Lung (tissue), 13 donors: Measurements from ENCODE around the gene CEACAM1. TPM values are rescaled to one million over a fixed set of nuclear protein-coding genes. Genes with fewer than 3 reads are reported as not detected.
"Not testable (repeated sequence)": the region's sequence is repeated elsewhere in the genome, so short reads cannot be mapped to it uniquely, and the experiment has no call there.

Experiments used
- ATAC-seq: fragments of 200-7000 bp; cut with Tn5 transposase; one replicate; pipeline ENCODE4 v1.9.1; 2020; ENCODE audit warnings: moderate number of reproducible peaks; ENCODE audit not compliant: insufficient read depth, low FRiP score
- DNase-seq, 3 donors: peaks; one replicate each; pipeline ENCODE4 v3.0.0-alpha.2; 2013 to 2017
- H3K27ac ChIP-seq, 2 donors: one replicate each; pipeline ENCODE4 v1.5.1; 2013; ENCODE audit warnings: mild to moderate bottlenecking in 2 of 2, moderate library complexity in 2 of 2, control low read depth in 1 of 2, inconsistent platforms in 1 of 2, low read depth in 1 of 2, low read length in 1 of 2
- H3K27me3 ChIP-seq, 3 donors: one replicate each; pipeline ENCODE4 v1.5.1; 2013; ENCODE audit warnings: low read length in 2 of 3; ENCODE audit not compliant: control insufficient read depth in 3 of 3, insufficient read depth in 3 of 3
- H3K36me3 ChIP-seq, 4 donors: one replicate each; pipeline ENCODE4 v1.5.1; 2013; ENCODE audit warnings: low read length in 4 of 4, mild to moderate bottlenecking in 1 of 4, moderate library complexity in 1 of 4; ENCODE audit not compliant: control insufficient read depth in 4 of 4, insufficient read depth in 4 of 4
- H3K4me1 ChIP-seq, 5 donors: one replicate each; pipeline ENCODE4 v1.5.1; 2013; ENCODE audit warnings: low read length in 5 of 5, mild to moderate bottlenecking in 2 of 5, moderate library complexity in 1 of 5; ENCODE audit not compliant: control insufficient read depth in 5 of 5, insufficient read depth in 5 of 5
- H3K4me3 ChIP-seq: one replicate; pipeline ENCODE4 v1.5.1; 2013; ENCODE audit warnings: mild to moderate bottlenecking, control low read depth, moderate library complexity
- H3K9ac ChIP-seq, 2 donors: one replicate each; pipeline ENCODE4 v1.5.1; 2013; ENCODE audit warnings: low read length in 2 of 2, control low read depth in 1 of 2; ENCODE audit not compliant: insufficient read depth in 1 of 2
- H3K9me3 ChIP-seq, 4 donors: one replicate each; pipeline ENCODE4 v1.5.1; 2013; ENCODE audit warnings: low read length in 3 of 4, mild to moderate bottlenecking in 1 of 4, moderate library complexity in 1 of 4; ENCODE audit not compliant: control insufficient read depth in 4 of 4, insufficient read depth in 3 of 4
- WGBS, 2 donors: extraction: QIAGEN DNeasy Blood & Tissue Kit; methylation state at CpG; one replicate each; pipeline ENCODE4 v1.1.7; 2013; 5-methylcytosine and 5-hydroxymethylcytosine counted together
- polyA plus RNA-seq, 2 donors: library from polyadenylated mRNA; stranded (reverse); fragments of 200-250 nt; gene quantifications; one replicate each; pipeline ENCODE4 v1.2.1, GENCODE V29; 2013
- small RNA-seq: library from RNA; depleted of rRNA; stranded (forward); fragments of <200 nt; gene quantifications from one replicate; pipeline ENCODE3, GENCODE V24; 2014; ENCODE audit warnings: low replicate concordance
- total RNA-seq, 2 donors: library from RNA; depleted of rRNA in 1 of 2; stranded (reverse); fragments of >200 nt in 1 of 2; gene quantifications; one replicate each; pipeline ENCODE4 v1.2.1, GENCODE V29; 2014 to 2021
- TF ChIP-seq, protein P1 (sequence below): IDR thresholded peaks from 2 replicates; pipeline ENCODE4 v1.5.1; 2012; ENCODE audit warnings: mild to moderate bottlenecking; ENCODE audit errors: control extremely low read depth, extremely low read depth
- donor health status: control.
- donor health status: control.
- donor health status: Bipolar disorder and iron deficiency.
- donor health status: healthy.
- donor health status: DM: yes; HTN: yes; CAD: no.

CEACAM1 gene
- total and polyA plus RNA-seq, 4 donors: 3.6 to 26.8 (median 10.3) TPM

DNA sequence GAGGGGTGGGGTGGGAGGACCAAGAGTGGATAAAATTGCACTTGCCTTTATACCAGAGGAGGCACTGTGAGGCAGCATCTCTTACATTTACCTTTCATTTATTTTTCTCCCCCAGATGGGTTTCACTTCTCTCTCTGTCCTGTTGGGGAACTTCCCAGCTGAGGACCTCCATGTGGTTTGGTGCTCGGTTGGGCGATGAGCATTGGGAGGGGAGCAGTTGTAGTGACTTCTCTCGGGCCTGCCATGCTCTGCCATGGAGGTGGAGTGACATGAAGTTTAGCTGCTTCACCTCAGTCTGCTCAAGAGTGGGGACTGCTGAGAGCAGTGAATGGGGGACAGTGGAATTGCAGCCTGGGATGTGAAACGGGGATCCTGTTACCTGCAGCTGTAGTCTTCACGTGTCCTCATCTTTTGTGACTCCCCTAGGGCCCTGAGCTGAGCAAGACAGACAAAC, 62.4 kb downstream of the CEACAM1 start:
- TF ChIP-seq, protein P1, sequence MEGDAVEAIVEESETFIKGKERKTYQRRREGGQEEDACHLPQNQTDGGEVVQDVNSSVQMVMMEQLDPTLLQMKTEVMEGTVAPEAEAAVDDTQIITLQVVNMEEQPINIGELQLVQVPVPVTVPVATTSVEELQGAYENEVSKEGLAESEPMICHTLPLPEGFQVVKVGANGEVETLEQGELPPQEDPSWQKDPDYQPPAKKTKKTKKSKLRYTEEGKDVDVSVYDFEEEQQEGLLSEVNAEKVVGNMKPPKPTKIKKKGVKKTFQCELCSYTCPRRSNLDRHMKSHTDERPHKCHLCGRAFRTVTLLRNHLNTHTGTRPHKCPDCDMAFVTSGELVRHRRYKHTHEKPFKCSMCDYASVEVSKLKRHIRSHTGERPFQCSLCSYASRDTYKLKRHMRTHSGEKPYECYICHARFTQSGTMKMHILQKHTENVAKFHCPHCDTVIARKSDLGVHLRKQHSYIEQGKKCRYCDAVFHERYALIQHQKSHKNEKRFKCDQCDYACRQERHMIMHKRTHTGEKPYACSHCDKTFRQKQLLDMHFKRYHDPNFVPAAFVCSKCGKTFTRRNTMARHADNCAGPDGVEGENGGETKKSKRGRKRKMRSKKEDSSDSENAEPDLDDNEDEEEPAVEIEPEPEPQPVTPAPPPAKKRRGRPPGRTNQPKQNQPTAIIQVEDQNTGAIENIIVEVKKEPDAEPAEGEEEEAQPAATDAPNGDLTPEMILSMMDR: no peak
- Histone ChIP-seq H3K9me3 (no peaks in the 10 kb centered on the region), H3K9ac (no peak overlapping the region)

DNA sequence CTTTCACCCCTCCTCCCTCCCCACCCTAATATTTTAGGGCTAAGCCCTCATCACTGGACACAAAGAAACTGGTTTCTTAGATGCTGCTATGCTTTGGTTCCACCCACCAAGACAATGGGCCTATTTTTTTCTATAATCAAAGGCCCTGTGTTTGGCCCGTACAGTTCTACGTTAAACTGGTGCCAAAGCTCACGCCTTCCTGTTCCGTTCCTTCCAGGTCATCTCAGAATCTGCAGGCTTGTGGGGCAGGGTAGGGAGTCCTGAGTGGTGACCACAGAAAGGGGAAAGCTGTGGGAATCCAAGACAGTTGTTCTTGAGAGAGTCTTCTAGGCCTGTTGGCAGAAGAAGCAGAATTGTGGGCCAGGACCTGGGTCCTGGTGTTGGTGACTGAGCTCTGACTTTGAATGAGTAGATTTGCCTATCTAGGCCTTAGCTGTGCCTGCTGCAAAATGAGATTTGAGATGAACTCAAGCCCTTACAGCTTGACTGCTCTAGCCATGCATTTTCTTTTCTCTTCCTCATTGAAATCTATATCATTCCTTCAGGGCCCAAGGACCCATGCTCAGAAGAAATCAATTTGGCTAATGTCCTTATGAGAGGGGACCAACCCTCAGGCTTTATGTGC, 66.5 kb downstream of the CEACAM1 start:
- Histone ChIP-seq H3K4me3 (no peak overlapping the region), H3K36me3 (no peaks in the 10 kb centered on the region), H3K27me3 (no peaks in the 10 kb centered on the region), H3K4me1 (peaks cover 0 to 7% (median 0%) of the 10 kb centered on the region in 5 donors), H3K27ac (no peak overlapping the region), H3K9me3 (no peaks in the 10 kb centered on the region), H3K9ac (no peak overlapping the region)
- TF ChIP-seq, protein P1: no peak
- ATAC-seq: no peak
- DNase-seq: no peak
- 67 to 75% methylated on average over 4 of the region's 4 CpGs for WGBS, 2 donors

More for the DNA sequence above, 62.4 kb downstream of the CEACAM1 start:
- Histone ChIP-seq H3K4me1 (peaks cover 0 to 7% (median 0%) of the 10 kb centered on the region in 5 donors), H3K36me3 (no peaks in the 10 kb centered on the region), H3K27me3 (no peaks in the 10 kb centered on the region), H3K27ac (peak overlapping the region in 1 of 2 donors; percentile 43), H3K4me3 (no peak overlapping the region)
- ATAC-seq (no peak), DNase-seq (no peak)
- 65 to 76% methylated on average over 5 of the region's 5 CpGs for WGBS, 2 donors

- 90% methylated on average over 8 of the region's 8 CpGs for WGBS, 2 donors
- not testable (repeated sequence) for H3K9ac ChIP-seq, H3K27ac ChIP-seq
Observed at GRCh38 chr19:42461231-42461630, 67.0 kb downstream of the CEACAM1 start.

DNA sequence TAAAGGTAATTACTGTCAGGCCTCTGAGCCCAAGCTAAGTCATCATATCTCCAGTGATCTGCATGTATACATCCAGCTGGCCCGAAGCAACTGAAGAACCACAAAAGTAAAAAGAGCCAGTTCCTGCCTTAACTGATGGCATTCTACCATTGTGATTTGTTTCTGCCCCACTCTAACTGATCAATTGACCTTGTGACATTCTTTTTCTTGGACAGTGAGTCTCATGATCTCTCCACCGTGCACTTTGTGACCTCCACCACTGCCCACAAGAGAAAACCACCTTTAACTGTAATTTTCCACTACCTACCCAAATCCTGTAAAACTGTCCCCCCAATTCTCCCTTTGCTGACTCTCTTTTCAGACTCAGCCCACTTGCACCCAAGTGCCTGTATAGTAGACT, 68.4 kb downstream of the CEACAM1 start:
- H3K4me3 ChIP-seq: no peak overlapping the region
- 85 to 95% methylated on average over 2 of the region's 2 CpGs for WGBS, 2 donors

More at GRCh38 chr19:42461231-42461630, 67.0 kb downstream of the CEACAM1 start:
- H3K36me3 ChIP-seq, H3K4me1 ChIP-seq, H3K4me3 ChIP-seq, ATAC-seq, H3K27me3 ChIP-seq, DNase-seq, H3K9me3 ChIP-seq: not testable (repeated sequence)

More for the DNA sequence above, 68.4 kb downstream of the CEACAM1 start:
- H3K27ac ChIP-seq: no peak overlapping the region
- no peak overlapping the region for H3K9ac ChIP-seq
- peaks cover 0 to 8% (median 0%) of the 10 kb centered on the region in 5 donors for H3K4me1 ChIP-seq
- no peak for DNase-seq
- H3K9me3 ChIP-seq: no peaks in the 10 kb centered on the region
- H3K27me3 ChIP-seq: no peaks in the 10 kb centered on the region
- no peaks in the 10 kb centered on the region for H3K36me3 ChIP-seq
- TF ChIP-seq, protein P1: no peak
- no peak for ATAC-seq

Small RNA genes within 50 kb of the gene (small RNA-seq; reads per million reads assigned to genes)
- not detected for gene RNU4-60P

Other genes with a start within 250 kb of the CEACAM1 start
- gene PRR19, start 226.3 kb downstream of the CEACAM1 start, total RNA-seq: 1 to 10 TPM in 1 of 2 donors, under 1 TPM in 1; 0.23 to 1.0 TPM
- under 1 TPM; 0.63 to 0.92 TPM for gene PRR19, start 226.3 kb downstream of the CEACAM1 start, polyA plus RNA-seq
- 10 to 100 TPM; 30.1 to 30.6 TPM for gene PAFAH1B3, start 225.9 kb downstream of the CEACAM1 start, total RNA-seq
- 10 to 100 TPM; 27.2 to 33.0 TPM for gene PAFAH1B3, start 225.9 kb downstream of the CEACAM1 start, polyA plus RNA-seq
- under 1 TPM in 1 of 2 donors, not detected in 1; 0.95 TPM for gene TMEM145, start 215.2 kb downstream of the CEACAM1 start, total RNA-seq
- gene TMEM145, start 215.2 kb downstream of the CEACAM1 start, polyA plus RNA-seq: under 1 TPM; 0.12 to 0.40 TPM
- 10 to 100 TPM; 14.5 to 21.7 TPM for gene MEGF8, start 202.8 kb downstream of the CEACAM1 start, total RNA-seq
- 1 to 10 TPM; 6.0 to 7.6 TPM for gene MEGF8, start 202.8 kb downstream of the CEACAM1 start, polyA plus RNA-seq
- gene CNFN, start 138.2 kb downstream of the CEACAM1 start, total RNA-seq: 1 to 10 TPM in 1 of 2 donors, not detected in 1; 1.0 TPM
- 1 to 10 TPM; 2.2 to 4.1 TPM for gene CNFN, start 138.2 kb downstream of the CEACAM1 start, polyA plus RNA-seq
- 1 to 10 TPM; 4.5 TPM for gene LIPE, start 101.1 kb downstream of the CEACAM1 start, total RNA-seq
- 1 to 10 TPM; 3.6 to 7.7 TPM for gene LIPE, start 101.1 kb downstream of the CEACAM1 start, polyA plus RNA-seq
- gene CXCL17, start 85.5 kb downstream of the CEACAM1 start, total RNA-seq: 100 to 1,000 TPM in 1 of 2 donors, 10 to 100 TPM in 1; 98.9 to 154 TPM
- 100 to 1,000 TPM; 289 to 688 TPM for gene CXCL17, start 85.5 kb downstream of the CEACAM1 start, polyA plus RNA-seq
- gene CEACAM8, start 66.4 kb upstream of the CEACAM1 start, total RNA-seq: 1 to 10 TPM in 1 of 2 donors, under 1 TPM in 1; 0.18 to 1.2 TPM
- gene CEACAM8, start 66.4 kb upstream of the CEACAM1 start, polyA plus RNA-seq: under 1 TPM; 0.06 to 0.88 TPM
- gene PSG3, start 212.0 kb upstream of the CEACAM1 start, total RNA-seq: not detected
- gene PSG3, start 212.0 kb upstream of the CEACAM1 start, polyA plus RNA-seq: not detected
- not detected for gene PSG8, start 237.2 kb upstream of the CEACAM1 start, total RNA-seq
- gene PSG8, start 237.2 kb upstream of the CEACAM1 start, polyA plus RNA-seq: not detected